OCI-LY3 (cell line): ENCODE results near the gene CFAP57.

ENCODE experiments used
- CTCF ChIP-seq: fragments of 200-600, 300-600 bp; sonication (generic); IDR thresholded peaks from 2 replicates; pipeline ENCODE4 v1.5.1; 2014; ENCODE audit warnings: antibody characterized with exemption, low read length, low read depth
- EZH2phosphoT487 ChIP-seq: fragments of 200-600 bp; shearing (Covaris generic); IDR thresholded peaks from 2 replicates; pipeline ENCODE4 v1.6.1; 2018; ENCODE audit warnings: antibody characterized with exemption, mixed run types, low read depth

GRCh38 chr1:43275826-43276620, 103.9 kb downstream of the CFAP57 start:
- no peak for TF ChIP-seq CTCF
- TF ChIP-seq EZH2phosphoT487: no peak
